22Rv1 (cell line): ENCODE measurements around the gene WBP1L.

Experiments
- CTCF ChIP-seq: fragments of 450-650 bp; IDR thresholded peaks from 2 replicates; pipeline ENCODE4 v1.5.1; 2017; ENCODE audit warnings: mild to moderate bottlenecking
- ZFX ChIP-seq: fragments of 450-650 bp; IDR thresholded peaks from 2 replicates; pipeline ENCODE4 v1.6.1; 2017; ENCODE audit warnings: antibody characterized with exemption, borderline replicate concordance

GRCh38 chr10:102745157-102745556 lies 1.4 kb downstream of the WBP1L start:
- TF ChIP-seq CTCF: no peak
- TF ChIP-seq ZFX: no peak
